ENCODE measurements around the gene NGRN.

Gene NGRN

GRCh38 chr15:90266485-90266884 lies 1.0 kb downstream of the NGRN start:
- Histone ChIP-seq H3F3A (ENCODE audit: insufficient read depth, low read length) (no peaks in the 10 kb centered on the region), H3K36me3 (ENCODE audit: insufficient read depth, low read length) (peaks cover 38% of the 10 kb centered on the region), H3K9me2 (ENCODE audit: low read depth, low read length) (no peaks in the 10 kb centered on the region), H3K9me3 (ENCODE audit: low read length) (no peaks in the 10 kb centered on the region), H3K79me2 (ENCODE audit: insufficient read depth, low read length) (peaks cover 35% of the 10 kb centered on the region), H3K4me1 (ENCODE audit: insufficient read depth, low read length, severe bottlenecking) (peaks cover 39% of the 10 kb centered on the region), H2AFZ (ENCODE audit: low read length) (no peak overlapping the region), H3K27me3 (ENCODE audit: insufficient read depth, low read length) (no peaks in the 10 kb centered on the region), H3K27ac (ENCODE audit: low read depth, low read length, poor library complexity, severe bottlenecking) (peak overlapping the region; percentile 65), H4K20me1 (ENCODE audit: insufficient read depth, low read length) (no peaks in the 10 kb centered on the region), H3K4me3 (ENCODE audit: low read depth, low read length, poor library complexity, severe bottlenecking) (peak overlapping the region; percentile 90), H3K9ac (ENCODE audit: low read length) (peak overlapping the region; percentile 86), H3K4me2 (ENCODE audit: low read length) (peak overlapping the region; percentile 81)
- TF ChIP-seq CTCF (IDR thresholded peaks at IDR 0.05; ENCODE audit: low read length) (no peak), EZH2 (IDR thresholded peaks at IDR 0.05; ENCODE audit: borderline replicate concordance, low read length) (no peak)

GRCh38 chr15:90268415-90268814 lies 2.9 kb downstream of the NGRN start:
- no peak overlapping the region for H3K27ac ChIP-seq (ENCODE audit: low read depth, low read length, poor library complexity, severe bottlenecking)
- peaks cover 39% of the 10 kb centered on the region for H3K4me1 ChIP-seq (ENCODE audit: insufficient read depth, low read length, severe bottlenecking)
- H3K9ac ChIP-seq (ENCODE audit: low read length), result no peak overlapping the region
- peaks cover 35% of the 10 kb centered on the region for H3K79me2 ChIP-seq (ENCODE audit: insufficient read depth, low read length)
- peak overlapping the region; percentile 7 for H3K4me3 ChIP-seq (ENCODE audit: low read depth, low read length, poor library complexity, severe bottlenecking)
- peak overlapping the region; percentile 43; the same call in 1 of the 2 replicates for H3K4me2 ChIP-seq (ENCODE audit: low read length)
- peaks cover 55% of the 10 kb centered on the region for H3K36me3 ChIP-seq (ENCODE audit: insufficient read depth, low read length)
- TF ChIP-seq CTCF (IDR thresholded peaks at IDR 0.05; ENCODE audit: low read length), result no peak
- no peak for TF ChIP-seq EZH2 (IDR thresholded peaks at IDR 0.05; ENCODE audit: borderline replicate concordance, low read length)
- no peaks in the 10 kb centered on the region for H4K20me1 ChIP-seq (ENCODE audit: insufficient read depth, low read length)
- no peaks in the 10 kb centered on the region for H3K9me3 ChIP-seq (ENCODE audit: low read length)
- no peaks in the 10 kb centered on the region for H3K27me3 ChIP-seq (ENCODE audit: insufficient read depth, low read length)
- H3K9me2 ChIP-seq (ENCODE audit: low read depth, low read length), result no peaks in the 10 kb centered on the region
- H2AFZ ChIP-seq (ENCODE audit: low read length), result no peak overlapping the region
- H3F3A ChIP-seq (ENCODE audit: insufficient read depth, low read length), result no peaks in the 10 kb centered on the region

DNA sequence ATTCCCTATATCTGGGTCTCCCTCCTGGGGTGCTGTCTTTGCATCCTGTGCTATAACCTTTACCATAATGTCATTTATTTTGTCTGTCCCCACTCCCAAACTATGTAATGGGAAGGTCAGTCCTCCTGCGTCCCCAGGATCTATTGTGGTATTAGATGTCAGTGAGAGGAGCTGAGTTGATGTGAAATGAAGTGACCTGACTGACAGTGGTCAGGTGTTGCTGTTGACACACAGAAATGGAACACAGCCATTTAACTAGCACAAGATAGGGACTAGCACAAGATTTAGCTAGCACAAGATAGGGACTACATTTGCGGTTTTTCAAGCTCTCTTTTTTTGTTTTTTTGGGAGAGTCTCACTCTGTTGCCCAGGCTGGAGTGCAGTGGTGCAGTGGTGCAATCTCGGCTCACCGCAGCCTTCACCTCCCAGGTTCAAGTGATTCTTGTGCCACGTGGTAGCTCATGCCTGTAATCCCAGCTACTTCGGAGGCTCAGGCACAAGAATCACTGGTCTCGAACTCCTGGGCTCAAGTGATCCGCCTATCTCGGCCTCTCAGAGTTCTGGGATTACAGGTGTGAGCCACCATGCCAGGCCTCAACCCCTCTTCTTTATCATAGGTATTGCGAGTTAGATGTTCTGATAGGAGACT lies 5.2 kb downstream of the NGRN start:
- TF ChIP-seq CTCF (IDR thresholded peaks at IDR 0.05; ENCODE audit: low read length) (no peak), EZH2 (IDR thresholded peaks at IDR 0.05; ENCODE audit: borderline replicate concordance, low read length) (no peak)
- Histone ChIP-seq H3K4me3 (ENCODE audit: low read depth, low read length, poor library complexity, severe bottlenecking) (no peak overlapping the region), H3K9me3 (ENCODE audit: low read length) (no peaks in the 10 kb centered on the region), H3K27me3 (ENCODE audit: insufficient read depth, low read length) (no peaks in the 10 kb centered on the region), H3K4me1 (ENCODE audit: insufficient read depth, low read length, severe bottlenecking) (peaks cover 22% of the 10 kb centered on the region), H3K79me2 (ENCODE audit: insufficient read depth, low read length) (peaks cover 35% of the 10 kb centered on the region), H2AFZ (ENCODE audit: low read length) (no peak overlapping the region), H3K27ac (ENCODE audit: low read depth, low read length, poor library complexity, severe bottlenecking) (no peak overlapping the region), H4K20me1 (ENCODE audit: insufficient read depth, low read length) (no peaks in the 10 kb centered on the region), H3K36me3 (ENCODE audit: insufficient read depth, low read length) (peaks cover 61% of the 10 kb centered on the region), H3F3A (ENCODE audit: insufficient read depth, low read length) (no peaks in the 10 kb centered on the region), H3K9ac (ENCODE audit: low read length) (no peak overlapping the region), H3K4me2 (ENCODE audit: low read length) (no peak overlapping the region), H3K9me2 (ENCODE audit: low read depth, low read length) (no peaks in the 10 kb centered on the region)

All from OCI-LY1 (cell line).